OCI-LY7 (cell line): Measurements from ENCODE around the gene IFT80.

Experiments used
- CTCF ChIP-seq: fragments of 200-600 bp; sonication (generic); conservative IDR thresholded peaks from 2 replicates; pipeline ENCODE4 v1.5.1; 2014; ENCODE audit warnings: mild to moderate bottlenecking, antibody characterized with exemption, low read length, moderate library complexity, mixed read lengths
- EZH2phosphoT487 ChIP-seq: fragments of 200-600 bp; sonication (generic); IDR thresholded peaks from 2 replicates; pipeline ENCODE4 v1.6.1; 2018; ENCODE audit warnings: low read depth, borderline replicate concordance, mild to moderate bottlenecking, mixed run types, antibody characterized with exemption, low read length, moderate library complexity, mixed read lengths

GRCh38 chr3:160376681-160377080 is 22.3 kb downstream of the IFT80 start:
- no peak for TF ChIP-seq CTCF
- no peak for TF ChIP-seq EZH2phosphoT487
